Sciatic nerve (tissue), 2 donors: ENCODE results near the gene GJC2. TPM values are rescaled to one million over a fixed set of nuclear protein-coding genes. Genes with fewer than 3 reads are reported as not detected.
A peak's percentile ranks its signal among the peaks of the same experiment; 100 is the strongest.
"Not testable (repeated sequence)": the region's sequence is repeated elsewhere in the genome, so short reads cannot be mapped to it uniquely, and the experiment has no call there.

Experiments
- ATAC-seq: fragments of 200-7000 bp; cut with Tn5 transposase; one replicate; pipeline ENCODE4 v1.9.1; 2020; ENCODE audit warnings: mild to moderate bottlenecking, moderate library complexity
- DNase-seq: peaks from one replicate; pipeline ENCODE4 v3.0.0-alpha.2; 2020; ENCODE audit warnings: low spot score
- intact Hi-C: fragments of 100-400 bp; cut with DNase I; formaldehyde crosslinking; loops from one replicate; pipeline ENCODE4 v1.14.2; 2022
- total RNA-seq: library from RNA; stranded (reverse); fragmentation: NEBNext Ultra II Directional; extraction: Animal tissue kit (Norgen Biotek cat#: 25700); gene quantifications from one replicate; pipeline ENCODE4 v1.2.1, GENCODE V29; 2021
- donor health status: DM: no; HTN: no; CAD: no.
- donor health status: DM: no; HTN: no; CAD: no.

The GJC2 gene
- total RNA-seq, 1 donor from 2014 or later = 10.5 TPM

GRCh38 chr1:228111315-228111714 lies 38.4 kb upstream of the GJC2 start:
- DNase-seq, intact Hi-C loops, ATAC-seq: not testable (repeated sequence)

- intact Hi-C loops = no loop called here
- DNase-seq (no peak), ATAC-seq (no peak)
Measured at GRCh38 chr1:228112167-228112566, 37.6 kb upstream of the GJC2 start.

GRCh38 chr1:228112617-228113016 lies 37.1 kb upstream of the GJC2 start:
- intact Hi-C loops = no loop called here
- DNase-seq (no peak), ATAC-seq (no peak)

GRCh38 chr1:228114827-228115226 lies 34.9 kb upstream of the GJC2 start:
- intact Hi-C loops = no loop called here
- DNase-seq (no peak), ATAC-seq (no peak)

- DNase-seq (no peak), ATAC-seq (no peak)
- intact Hi-C loops = no loop called here
Measured at GRCh38 chr1:228117335-228117734, 32.4 kb upstream of the GJC2 start.

GRCh38 chr1:228118040-228118439 lies 31.7 kb upstream of the GJC2 start:
- DNase-seq (no peak), ATAC-seq (no peak)
- intact Hi-C loops = no loop called here

- ATAC-seq (no peak), DNase-seq (no peak)
- intact Hi-C loops = loop anchor here (10.0 kb wide), 1 partner anchor 754 kb away; no protein-coding TSS in a partner anchor
Measured at GRCh38 chr1:228120351-228120750, 29.4 kb upstream of the GJC2 start.

- intact Hi-C loops = loop anchor here (10.0 kb wide), 1 partner anchor 754 kb away; no protein-coding TSS in a partner anchor
- ATAC-seq (no peak), DNase-seq (no peak)
Measured at GRCh38 chr1:228120857-228121489, 28.8 kb upstream of the GJC2 start.

- intact Hi-C loops = loop anchor here (10.0 kb wide), 1 partner anchor 752 kb away; no protein-coding TSS in a partner anchor
- DNase-seq = no peak
- ATAC-seq = no peak
Measured at GRCh38 chr1:228122921-228123441, 26.7 kb upstream of the GJC2 start.

GRCh38 chr1:228123505-228123904 lies 26.2 kb upstream of the GJC2 start:
- DNase-seq (no peak), ATAC-seq (no peak)
- intact Hi-C loops = loop anchor here (10.0 kb wide), 1 partner anchor 751 kb away; no protein-coding TSS in a partner anchor

GRCh38 chr1:228125185-228125584 lies 24.5 kb upstream of the GJC2 start:
- DNase-seq = no peak
- ATAC-seq = no peak
- intact Hi-C loops = loop anchor here (10.0 kb wide), 1 partner anchor 750 kb away; no protein-coding TSS in a partner anchor

- DNase-seq (no peak), ATAC-seq (no peak)
- intact Hi-C loops = no loop called here
Measured at GRCh38 chr1:228131766-228132165, 18.0 kb upstream of the GJC2 start.

GRCh38 chr1:228134591-228134990 lies 15.1 kb upstream of the GJC2 start:
- ATAC-seq (no peak), DNase-seq (no peak)
- intact Hi-C loops = no loop called here

GRCh38 chr1:228136901-228137300 lies 12.8 kb upstream of the GJC2 start:
- intact Hi-C loops = no loop called here
- DNase-seq = no peak
- ATAC-seq = no peak

GRCh38 chr1:228139406-228139930 lies 10.3 kb upstream of the GJC2 start:
- ATAC-seq (no peak), DNase-seq (no peak)
- intact Hi-C loops = no loop called here

GRCh38 chr1:228139931-228140723 lies 9.6 kb upstream of the GJC2 start, which contains the start of gene GUK1:
Gene GUK1 (plus strand): TSS chr1:228140279. CDS start chr1:228140303, 24 bp downstream.
- intact Hi-C loops = no loop called here
- ATAC-seq (peak; percentile 93), DNase-seq (peak; percentile 100)

GRCh38 chr1:228140724-228141225 lies 9.0 kb upstream of the GJC2 start:
- DNase-seq (no peak), ATAC-seq (no peak)
- intact Hi-C loops = no loop called here

- DNase-seq (peak; percentile 88), ATAC-seq (peak; percentile 30)
- intact Hi-C loops = no loop called here
Measured at GRCh38 chr1:228141226-228142044, 8.3 kb upstream of the GJC2 start.
